HCT116 (cell line): Measurements from ENCODE around the gene KIAA1614. TPM values are rescaled to one million over a fixed set of nuclear protein-coding genes. Genes with fewer than 3 reads are reported as not detected.

Experiments
- ATAC-seq: fragments of 200-7000 bp; cut with Tn5 transposase; 2 replicates; pipeline ENCODE4 v1.9.1; 2020; ENCODE audit warnings: mild to moderate bottlenecking, moderate library complexity
- BruUV-seq: library from RNA; stranded (reverse); fragments of 400-500 nt; replicated peaks from 2 replicates; lab custom pipeline; 2021; lab: Mats Ljungman, UMichigan
- CTCF ChIA-PET: fragments of 300-600 bp; sonication (Branson Sonifier 250); formaldehyde crosslinking; loops from one replicate; lab custom pipeline; 2021; ENCODE audit warnings: antibody characterized with exemption; lab: Charles Lee
- POLR2A ChIA-PET: fragments of 300-600, 350-600 bp; sonication (Branson Sonifier 250); formaldehyde crosslinking; loops from one replicate; lab custom pipeline; 2021; ENCODE audit warnings: antibody characterized with exemption; lab: Charles Lee
- RAD21 ChIA-PET, 2 experiments: fragments of 300-600 bp; sonication (Branson Sonifier 250); formaldehyde crosslinking; loops; one replicate each; lab custom pipeline; 2023; ENCODE audit warnings: low total read pairs in 2 of 2; ENCODE audit not compliant: uncharacterized antibody in 2 of 2, unreplicated experiment in 2 of 2, low non-redundant PET in 1 of 2; lab: Charles Lee
- DNase-seq: peaks from one replicate; pipeline ENCODE4 v3.0.0-alpha.2; 2010; ENCODE audit warnings: low read depth, low spot score
- H2AFZ ChIP-seq: fragments of 200-600 bp; shearing (Covaris generic), sonication (generic); 2 replicates; pipeline ENCODE4 v1.6.1; 2017; ENCODE audit warnings: low read depth, mixed run types, mixed read lengths, antibody characterized with exemption, low read length; ENCODE audit not compliant: poor library complexity, severe bottlenecking
- H3K27ac ChIP-seq: 2 replicates; pipeline ENCODE4 v1.5.1; 2012; ENCODE audit warnings: low read depth, low read length
- H3K27me3 ChIP-seq: fragments of 200-600 bp; sonication (generic); 2 replicates; pipeline ENCODE4 v1.6.1; 2016; ENCODE audit warnings: mixed run types, low read length, mixed read lengths; ENCODE audit not compliant: insufficient read depth
- H3K36me3 ChIP-seq, 2 experiments: fragments of 200-500 bp in 1 of 2; fragments of 200-600 bp in 1 of 2; sonication (Bioruptor generic) in 1 of 2; sonication (generic) in 1 of 2; 2 replicates each; pipeline versions ENCODE4 v1.5.1 to v1.6.1; 2014 to 2016; ENCODE audit warnings: low read length in 2 of 2, inconsistent platforms in 1 of 2, mixed read lengths in 1 of 2, mixed run types in 1 of 2; ENCODE audit not compliant: insufficient read depth in 2 of 2, control insufficient read depth in 1 of 2
- H3K4me1 ChIP-seq, 2 experiments: fragments of 200-600 bp in 1 of 2; sonication (generic) in 1 of 2; 2 replicates each; pipeline versions ENCODE4 v1.5.1 to v1.6.1; 2012 to 2017; ENCODE audit warnings: low read length in 2 of 2, inconsistent platforms in 1 of 2, mild to moderate bottlenecking in 1 of 2, mixed read lengths in 1 of 2, mixed run types in 1 of 2, moderate library complexity in 1 of 2; ENCODE audit not compliant: insufficient read depth in 2 of 2, control insufficient read depth in 1 of 2
- H3K4me2 ChIP-seq: fragments of 200-600 bp; sonication (generic); 2 replicates; pipeline ENCODE4 v1.6.1; 2017; ENCODE audit warnings: mixed run types, low read length, mixed read lengths
- H3K4me3 ChIP-seq, 2 experiments: fragments of 200-600 bp in 1 of 2; sonication (generic) in 1 of 2; replicated peaks in 1 of 2; 2 replicates each; pipeline ENCODE4 v1.5.1; 2011 to 2016; ENCODE audit warnings: low read length in 2 of 2, control low read depth in 1 of 2, low read depth in 1 of 2, mild to moderate bottlenecking in 1 of 2, mixed read lengths in 1 of 2, mixed run types in 1 of 2
- H3K79me2 ChIP-seq: fragments of 200-600 bp; sonication (generic); 2 replicates; pipeline ENCODE4 v1.6.1; 2017; ENCODE audit warnings: mild to moderate bottlenecking, mixed run types, low read length, moderate library complexity, mixed read lengths; ENCODE audit not compliant: insufficient read depth
- H3K9ac ChIP-seq: fragments of 200-600 bp; sonication (generic); 2 replicates; pipeline ENCODE4 v1.6.1; 2016; ENCODE audit warnings: low read length, mixed read lengths
- H3K9me2 ChIP-seq: fragments of 200-600 bp; sonication (generic), shearing (Covaris generic); 2 replicates; pipeline ENCODE4 v1.6.1; 2017; ENCODE audit warnings: mixed run types, mild to moderate bottlenecking, moderate library complexity; ENCODE audit not compliant: insufficient read depth
- H3K9me3 ChIP-seq, 2 experiments: fragments of 200-500 bp in 1 of 2; fragments of 200-600 bp in 1 of 2; sonication (Bioruptor generic) in 1 of 2; sonication (generic) in 1 of 2; 2 replicates each; pipeline ENCODE4 v1.6.1; 2014 to 2017; ENCODE audit warnings: low read length in 2 of 2, mixed read lengths in 2 of 2, inconsistent platforms in 1 of 2, low read depth in 1 of 2, mild to moderate bottlenecking in 1 of 2, mixed run types in 1 of 2, moderate library complexity in 1 of 2; ENCODE audit not compliant: control insufficient read depth in 1 of 2, insufficient read depth in 1 of 2
- H4K20me1 ChIP-seq: fragments of 200-600 bp; sonication (generic), shearing (Covaris generic); 2 replicates; pipeline ENCODE4 v1.6.1; 2017; ENCODE audit warnings: mixed run types, mild to moderate bottlenecking, moderate library complexity; ENCODE audit not compliant: insufficient read depth
- CTCF ChIP-seq, 3 experiments: fragments of 200-600 bp in 1 of 3; sonication (generic) in 1 of 3; IDR thresholded peaks in 2 of 3; conservative IDR thresholded peaks in 1 of 3; 2 replicates each; pipeline ENCODE4 v1.5.1; 2012 to 2017; ENCODE audit warnings: low read depth in 2 of 3, low read length in 2 of 3, antibody characterized with exemption in 1 of 3, borderline replicate concordance in 1 of 3, control low read depth in 1 of 3, mild to moderate bottlenecking in 1 of 3, mixed read lengths in 1 of 3, mixed run types in 1 of 3, moderate library complexity in 1 of 3; ENCODE audit not compliant: insufficient read depth in 1 of 3
- ELF1 ChIP-seq: IDR thresholded peaks from 2 replicates; pipeline ENCODE4 v1.6.1; 2012; ENCODE audit warnings: low read depth, borderline replicate concordance
- EZH2phosphoT487 ChIP-seq: fragments of 200-600 bp; IDR thresholded peaks from 2 replicates; pipeline ENCODE4 v1.6.1; 2018; ENCODE audit warnings: antibody characterized with exemption, borderline replicate concordance
- RAD21 ChIP-seq: IDR thresholded peaks from 2 replicates; pipeline ENCODE4 v1.6.1; 2012; ENCODE audit warnings: low read depth, mild to moderate bottlenecking
- SP1 ChIP-seq: IDR thresholded peaks from 2 replicates; pipeline ENCODE4 v1.6.1; 2012; ENCODE audit warnings: low read depth
- SRF ChIP-seq: IDR thresholded peaks from 2 replicates; pipeline ENCODE4 v1.6.1; 2012; ENCODE audit warnings: low read depth
- ZFX ChIP-seq: fragments of 450-650 bp; IDR thresholded peaks from 2 replicates; pipeline ENCODE4 v1.6.1; 2017
- intact Hi-C: fragments of 100-400 bp; cut with micrococcal nuclease; formaldehyde crosslinking; loops from 2 replicates; pipeline ENCODE4 v1.10.0; 2022
- total RNA-seq: library from RNA; stranded (reverse); gene quantifications from one replicate; pipeline ENCODE4 v1.2.1, GENCODE V29; 2021; ENCODE audit not compliant: unreplicated experiment
- TF ChIP-seq, protein P1 (sequence below): IDR thresholded peaks from 2 replicates; pipeline ENCODE4 v1.6.1; 2011; ENCODE audit warnings: mild to moderate bottlenecking, low read length, moderate library complexity; ENCODE audit not compliant: insufficient replicate concordance; ENCODE audit errors: extremely low read depth

Gene KIAA1614
- total RNA-seq, 1 experiment from 2014 or later: 0.25 TPM

DNA sequence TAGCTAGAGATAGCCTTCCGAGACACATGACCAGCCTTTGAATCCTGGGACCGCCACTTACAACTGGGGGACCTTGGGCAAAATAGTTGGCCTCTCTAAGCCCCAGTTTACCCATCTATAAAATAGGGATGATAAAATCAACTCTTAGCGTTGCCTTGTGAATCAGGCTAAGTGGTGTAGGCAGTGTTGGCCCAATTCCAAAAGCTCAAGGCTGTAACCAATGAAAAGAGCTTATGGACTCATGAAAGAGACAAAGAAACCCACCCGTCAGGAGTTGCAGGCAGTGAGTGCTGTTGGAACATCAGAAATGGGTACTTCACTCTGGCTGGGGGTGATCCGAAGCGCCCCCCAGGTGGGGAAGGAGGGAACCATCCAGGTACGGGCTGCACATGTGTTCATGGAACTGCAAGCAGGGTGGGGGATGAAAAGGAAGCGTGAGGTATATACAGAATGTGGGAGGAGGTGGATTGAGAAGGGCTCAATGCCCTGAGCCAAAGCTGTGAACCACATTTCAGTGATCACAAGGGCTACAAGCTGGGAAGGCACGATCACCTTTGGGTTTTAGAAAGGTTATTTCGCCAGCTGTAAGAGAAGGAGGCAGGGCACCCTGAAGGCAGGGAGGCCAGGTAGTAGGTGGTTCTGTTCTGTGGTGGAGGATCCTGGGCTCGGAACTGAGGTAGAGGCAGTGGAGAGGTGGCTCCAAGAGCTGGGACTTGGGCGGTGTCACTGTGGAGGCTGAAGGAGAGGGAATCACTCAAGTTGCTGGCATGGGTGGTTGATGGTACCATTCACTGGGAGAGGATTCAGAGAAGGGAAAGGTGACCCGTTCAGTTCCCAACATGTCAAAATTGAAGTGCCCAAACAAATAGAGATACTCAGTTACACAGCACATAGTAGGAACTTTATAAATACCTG lies 11.4 kb upstream of the KIAA1614 start:
- H3K4me1 ChIP-seq: no peaks in the 10 kb centered on the region
- intact Hi-C loops: no loop called here
- H4K20me1 ChIP-seq: no peaks in the 10 kb centered on the region
- no peak overlapping the region for H3K4me3 ChIP-seq
- H3K9me2 ChIP-seq: no peaks in the 10 kb centered on the region
- TF ChIP-seq, protein P1, sequence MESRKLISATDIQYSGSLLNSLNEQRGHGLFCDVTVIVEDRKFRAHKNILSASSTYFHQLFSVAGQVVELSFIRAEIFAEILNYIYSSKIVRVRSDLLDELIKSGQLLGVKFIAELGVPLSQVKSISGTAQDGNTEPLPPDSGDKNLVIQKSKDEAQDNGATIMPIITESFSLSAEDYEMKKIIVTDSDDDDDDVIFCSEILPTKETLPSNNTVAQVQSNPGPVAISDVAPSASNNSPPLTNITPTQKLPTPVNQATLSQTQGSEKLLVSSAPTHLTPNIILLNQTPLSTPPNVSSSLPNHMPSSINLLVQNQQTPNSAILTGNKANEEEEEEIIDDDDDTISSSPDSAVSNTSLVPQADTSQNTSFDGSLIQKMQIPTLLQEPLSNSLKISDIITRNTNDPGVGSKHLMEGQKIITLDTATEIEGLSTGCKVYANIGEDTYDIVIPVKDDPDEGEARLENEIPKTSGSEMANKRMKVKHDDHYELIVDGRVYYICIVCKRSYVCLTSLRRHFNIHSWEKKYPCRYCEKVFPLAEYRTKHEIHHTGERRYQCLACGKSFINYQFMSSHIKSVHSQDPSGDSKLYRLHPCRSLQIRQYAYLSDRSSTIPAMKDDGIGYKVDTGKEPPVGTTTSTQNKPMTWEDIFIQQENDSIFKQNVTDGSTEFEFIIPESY: no peak
- TF ChIP-seq RAD21: no peak
- no peak for TF ChIP-seq EZH2phosphoT487
- TF ChIP-seq ZFX: no peak
- TF ChIP-seq SRF: no peak
- no peak for TF ChIP-seq SP1
- no peak for TF ChIP-seq CTCF (IDR thresholded peaks at IDR 0.05 in 2 of 3, conservative IDR thresholded peaks at IDR 0.05 in 1 of 3; ENCODE audit: borderline replicate concordance in 1 of 3, insufficient read depth in 1 of 3, low read depth in 2 of 3, low read length in 2 of 3)
- no peak for TF ChIP-seq ELF1
- no peaks in the 10 kb centered on the region for H3K9me3 ChIP-seq
- H3K27ac ChIP-seq: no peak overlapping the region
- H3K27me3 ChIP-seq: no peaks in the 10 kb centered on the region
- H3K79me2 ChIP-seq: no peaks in the 10 kb centered on the region
- H3K9ac ChIP-seq: no peak overlapping the region
- ATAC-seq: no peak
- H3K36me3 ChIP-seq: no peaks in the 10 kb centered on the region
- ChIA-PET RAD21 (no interaction called here), CTCF (interaction anchor here (1.1 kb wide), 1 partner anchor 19 kb away, joined by 4 read pairs; no protein-coding TSS in a partner anchor), POLR2A (no interaction called here)
- no peak overlapping the region for H3K4me2 ChIP-seq
- DNase-seq: no peak
- no peak overlapping the region for H2AFZ ChIP-seq
- BruUV-seq: no TSS peak
